HepG2 (cell line): ENCODE results near the gene CENPL. TPM values are rescaled to one million over a fixed set of nuclear protein-coding genes. Genes with fewer than 3 reads are reported as not detected.

Experiments
- ATAC-seq: fragments of 200-7000 bp; cut with Tn5 transposase; 3 replicates; pipeline ENCODE4 v1.9.1; 2020; ENCODE audit warnings: mild to moderate bottlenecking, moderate library complexity
- BruUV-seq: library from RNA; stranded (reverse); fragments of 400-500 nt; replicated peaks from 2 replicates; lab custom pipeline; 2021; lab: Mats Ljungman, UMichigan
- CTCF ChIA-PET: fragments of 300-600 bp; formaldehyde crosslinking; extraction: SDS; loops from one replicate; lab custom pipeline; 2021; ENCODE audit warnings: low total read pairs, inconsistent platforms, low intra/inter-chr PET ratio; lab: Yijun Ruan, JAX
- POLR2A ChIA-PET: fragments of 350-600 bp; sonication (Branson Sonifier 250); formaldehyde crosslinking; loops from one replicate; lab custom pipeline; 2020; ENCODE audit warnings: antibody characterized with exemption, inconsistent platforms; lab: Yijun Ruan, JAX
- DNase-seq: peaks from one replicate; pipeline ENCODE4 v3.0.0-alpha.2; 2015; ENCODE audit warnings: low spot score
- FAIRE-seq: peaks from 3 replicates; lab custom pipeline; 2011; peaks lifted over from hg19 to GRCh38; lab: Jason Lieb, UNC
- H2AFZ ChIP-seq: one replicate; pipeline ENCODE4 v1.6.1; 2011; ENCODE audit warnings: low read length, inconsistent platforms
- H3K27ac ChIP-seq: fragments of 300-600 bp; 3 replicates; pipeline ENCODE4 v1.8.0; 2011; ENCODE audit warnings: mixed run types, mild to moderate bottlenecking, mixed read lengths, low read length, inconsistent platforms; ENCODE audit not compliant: insufficient read depth; ENCODE audit errors: extremely low read length
- H3K27me3 ChIP-seq, 2 experiments: fragments of 200-600 bp in 1 of 2; 2 replicates in 1 of 2; 3 replicates in 1 of 2; pipeline versions ENCODE4 v1.6.0 to v1.8.0; 2011; ENCODE audit warnings: low read length in 2 of 2, mild to moderate bottlenecking in 2 of 2, moderate library complexity in 2 of 2, inconsistent platforms in 1 of 2; ENCODE audit not compliant: insufficient read depth in 2 of 2, control insufficient read depth in 1 of 2
- H3K36me3 ChIP-seq, 2 experiments: fragments of 200-600 bp in 1 of 2; replicated peaks in 1 of 2; 2 replicates in 1 of 2; 3 replicates in 1 of 2; pipeline versions ENCODE4 v1.5.1 to v1.8.0; 2011; ENCODE audit warnings: low read length in 2 of 2, inconsistent platforms in 1 of 2; ENCODE audit not compliant: insufficient read depth in 2 of 2, control insufficient read depth in 1 of 2
- H3K4me1 ChIP-seq: 2 replicates; pipeline ENCODE4 v1.5.1; 2012; ENCODE audit warnings: low read length, inconsistent platforms; ENCODE audit not compliant: insufficient read depth
- H3K4me2 ChIP-seq: 2 replicates; pipeline ENCODE4 v1.6.0; 2011; ENCODE audit warnings: low read depth, low read length, inconsistent platforms
- H3K4me3 ChIP-seq, 3 experiments: fragments of 200-600 bp in 1 of 3; sonication (generic), shearing (Covaris generic) in 1 of 3; replicated peaks in 1 of 3; 2 replicates each; pipeline ENCODE4 v1.5.1; 2011 to 2016; ENCODE audit warnings: low read length in 3 of 3, inconsistent platforms in 2 of 3, low read depth in 2 of 3, mild to moderate bottlenecking in 2 of 3, control low read depth in 1 of 3, mixed read lengths in 1 of 3; ENCODE audit not compliant: insufficient read depth in 1 of 3
- H3K79me2 ChIP-seq: one replicate; pipeline ENCODE4 v1.6.1; 2011; ENCODE audit warnings: low read length, inconsistent platforms; ENCODE audit not compliant: insufficient read depth
- H3K9ac ChIP-seq: 2 replicates; pipeline ENCODE4 v1.6.0; 2011; ENCODE audit warnings: mild to moderate bottlenecking, low read depth, low read length, inconsistent platforms; ENCODE audit not compliant: insufficient read depth
- H3K9me3 ChIP-seq: 2 replicates; pipeline ENCODE4 v1.5.1; 2012; ENCODE audit warnings: mild to moderate bottlenecking, low read length
- H4K20me1 ChIP-seq: 2 replicates; pipeline ENCODE4 v1.6.0; 2011; ENCODE audit warnings: inconsistent platforms, mild to moderate bottlenecking, low read length, moderate library complexity; ENCODE audit not compliant: insufficient read depth
- CEBPB ChIP-seq: IDR thresholded peaks from 2 replicates; pipeline ENCODE4 v1.6.1; 2011; ENCODE audit warnings: low read depth, low read length, improper control_type of control experiment, borderline replicate concordance
- MYC ChIP-seq: sonication (generic); formaldehyde crosslinking; IDR thresholded peaks from 2 replicates; pipeline ENCODE4 v1.9.0; 2021; ENCODE audit warnings: missing genetic modification reagents, borderline replicate concordance
- NFAT5 ChIP-seq: sonication (generic); formaldehyde crosslinking; IDR thresholded peaks from 2 replicates; pipeline ENCODE4 v1.4.0; 2020; ENCODE audit warnings: missing genetic modification reagents
- PHF21A ChIP-seq: sonication (generic); formaldehyde crosslinking; IDR thresholded peaks from 2 replicates; pipeline ENCODE4 v1.5.0; 2020; ENCODE audit warnings: mild to moderate bottlenecking, missing genetic modification reagents
- RBM22 ChIP-seq: fragments of 200-400 bp; formaldehyde crosslinking; optimal IDR thresholded peaks from 2 replicates; pipeline ENCODE3; 2017; ENCODE audit warnings: mild to moderate bottlenecking, low read length, moderate library complexity
- REL ChIP-seq: sonication (generic); formaldehyde crosslinking; conservative IDR thresholded peaks from 2 replicates; pipeline ENCODE4 v1.8.0; 2022; ENCODE audit warnings: mild to moderate bottlenecking, missing genetic modification reagents, moderate library complexity
- SKI ChIP-seq: fragments of 450-650 bp; IDR thresholded peaks from one replicate; pipeline ENCODE4 v1.6.1; 2018; ENCODE audit warnings: mild to moderate bottlenecking; ENCODE audit not compliant: partially characterized antibody
- SP4 ChIP-seq: sonication (generic); formaldehyde crosslinking; IDR thresholded peaks from 2 replicates; pipeline ENCODE4 v1.8.1; 2023; ENCODE audit warnings: mild to moderate bottlenecking, missing genetic modification reagents
- TOPORS ChIP-seq: sonication (generic); formaldehyde crosslinking; IDR thresholded peaks from 2 replicates; pipeline ENCODE4 v1.8.0; 2023; ENCODE audit warnings: mild to moderate bottlenecking, missing genetic modification reagents
- ZNF207 ChIP-seq: fragments of 450-650 bp; IDR thresholded peaks from 2 replicates; pipeline ENCODE4 v1.6.1; 2016; ENCODE audit warnings: antibody characterized with exemption, borderline replicate concordance
- ZNF326 ChIP-seq: sonication (generic); formaldehyde crosslinking; IDR thresholded peaks from 2 replicates; pipeline ENCODE4 v1.4.0; 2020; ENCODE audit warnings: missing genetic modification reagents, borderline replicate concordance
- ZNF660 ChIP-seq: sonication (generic); formaldehyde crosslinking; IDR thresholded peaks from 2 replicates; pipeline ENCODE4 v1.5.1; 2020; ENCODE audit warnings: mild to moderate bottlenecking, low read depth, missing genetic modification reagents, borderline replicate concordance
- WGBS: methylation state at CpG from one replicate; pipeline ENCODE4 v1.1.6; 2017; ENCODE audit warnings: low lambda C conversion rate; 5-methylcytosine and 5-hydroxymethylcytosine counted together
- in situ Hi-C: cut with HindIII; loops from 2 replicates; pipeline ENCODE4 v1.10.0; 2017; ENCODE audit warnings: low pct_unique_long_range_greater_than_20kb; ENCODE audit not compliant: extremely low pct_ligation_motif_present
- intact Hi-C: fragments of 100-400 bp; cut with micrococcal nuclease; formaldehyde crosslinking; loops from one replicate; pipeline ENCODE4 v1.10.0; 2022; ENCODE audit not compliant: unreplicated experiment
- polyA plus RNA-seq, 8 experiments: library from polyadenylated mRNA; depleted of rRNA in 3 of 8; stranded (reverse) in 7 of 8; unstranded in 1 of 8; fragments of >200 nt; fragmentation: Illumina TruSeq in 4 of 8; extraction: Trizol in 4 of 8; gene quantifications; 2 replicates each; pipeline versions ENCODE4 v1.2.1 to v1.2.3, GENCODE V29; 2011 to 2016; ENCODE audit warnings: low read depth in 4 of 8, missing spikeins in 1 of 8, mixed read lengths in 1 of 8; ENCODE audit not compliant: insufficient read depth in 1 of 8
- total RNA-seq, 5 experiments: library from RNA; depleted of rRNA; stranded (reverse); fragments of >200 nt; fragmentation: Illumina TruSeq; extraction: Trizol; gene quantifications; 2 replicates each; pipeline ENCODE4 v1.2.3, GENCODE V29; 2016; ENCODE audit warnings: low read depth in 1 of 5

The CENPL gene
- total and polyA plus RNA-seq, 2 of the 13 experiments (the other 11 are each of a cell fraction or from before 2014, with no cell fraction given), result 4.4 to 14.2 TPM

DNA sequence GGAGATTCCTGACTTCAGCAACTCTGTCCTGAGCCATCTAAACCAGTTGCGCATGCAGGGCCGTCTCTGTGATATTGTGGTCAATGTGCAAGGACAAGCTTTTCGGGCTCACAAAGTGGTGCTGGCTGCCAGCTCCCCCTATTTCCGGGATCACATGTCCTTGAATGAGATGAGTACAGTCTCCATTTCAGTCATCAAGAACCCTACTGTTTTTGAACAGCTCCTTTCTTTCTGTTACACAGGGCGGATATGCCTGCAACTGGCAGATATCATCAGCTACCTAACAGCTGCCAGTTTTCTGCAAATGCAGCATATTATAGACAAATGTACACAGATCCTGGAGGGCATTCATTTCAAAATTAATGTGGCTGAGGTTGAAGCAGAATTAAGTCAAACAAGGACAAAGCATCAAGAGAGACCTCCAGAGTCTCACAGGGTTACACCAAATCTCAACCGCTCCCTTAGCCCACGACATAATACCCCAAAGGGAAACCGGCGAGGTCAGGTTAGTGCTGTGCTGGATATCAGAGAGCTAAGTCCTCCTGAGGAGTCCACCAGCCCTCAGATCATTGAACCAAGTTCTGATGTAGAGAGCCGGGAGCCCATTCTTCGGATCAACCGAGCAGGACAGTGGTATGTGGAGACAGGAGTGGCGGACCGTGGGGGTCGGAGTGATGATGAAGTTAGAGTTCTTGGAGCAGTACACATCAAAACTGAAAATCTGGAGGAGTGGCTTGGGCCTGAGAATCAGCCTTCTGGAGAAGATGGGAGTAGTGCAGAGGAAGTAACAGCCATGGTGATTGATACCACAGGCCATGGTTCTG is 45.8 kb upstream of the CENPL start:
- Histone ChIP-seq H3K79me2 (peaks cover 27% of the 10 kb centered on the region), H4K20me1 (peaks cover 14% of the 10 kb centered on the region), H3K4me1 (peaks cover 33% of the 10 kb centered on the region), H3K36me3 (peaks cover 0 to 32% of the 10 kb centered on the region in 2 experiments; a peak in 4 of 5 replicates), H2AFZ (no peak overlapping the region), H3K9ac (no peak overlapping the region), H3K4me2 (no peak overlapping the region), H3K27me3 (no peaks in the 10 kb centered on the region; a peak in 1 of 5 replicates), H3K4me3 (no peak overlapping the region), H3K9me3 (no peaks in the 10 kb centered on the region), H3K27ac (no peak overlapping the region)
- FAIRE-seq (no peak), DNase-seq (no peak), ATAC-seq (no peak)
- in situ Hi-C loops (no loop called here), intact Hi-C loops (no loop called here)
- ChIA-PET POLR2A (interaction anchor here (3.9 kb wide), 1 partner anchor 47 kb away, joined by 47 read pairs; the partner anchor contains the start of gene SERPINC1), CTCF (no interaction called here)
- TF ChIP-seq SP4 (CRISPR knock-in tag), result no peak
- TF ChIP-seq REL (CRISPR knock-in tag), result no peak
- no peak for TF ChIP-seq RBM22
- TF ChIP-seq ZNF207, result no peak
- no peak for TF ChIP-seq TOPORS (CRISPR knock-in tag)
- TF ChIP-seq PHF21A, result no peak
- no peak for TF ChIP-seq MYC (CRISPR knock-in tag)
- no peak for TF ChIP-seq NFAT5 (CRISPR knock-in tag)
- TF ChIP-seq ZNF660, result no peak
- TF ChIP-seq SKI, result no peak
- no peak for TF ChIP-seq CEBPB
- no peak for TF ChIP-seq ZNF326 (CRISPR knock-in tag)
- 97% methylated on average over 14 of the region's 15 CpGs for WGBS
- no TSS peak for BruUV-seq
